WTC11 (cell line): ENCODE measurements around the gene LTBP1. TPM values are rescaled to one million over a fixed set of nuclear protein-coding genes. Genes with fewer than 3 reads are reported as not detected.

ENCODE experiments used
- ATAC-seq: fragments of 200-7000 bp; cut with Tn5 transposase; 2 replicates; pipeline ENCODE4 v1.10.0; 2021; ENCODE audit warnings: mild to moderate bottlenecking, moderate library complexity
- CTCF ChIA-PET: fragments of 300-600 bp; sonication (Branson Sonifier 250); formaldehyde crosslinking; loops from one replicate; lab custom pipeline; 2021; ENCODE audit warnings: antibody characterized with exemption; lab: Charles Lee
- POLR2A ChIA-PET: fragments of 350-600 bp; sonication (Branson Sonifier 250); formaldehyde crosslinking; loops from one replicate; lab custom pipeline; 2021; ENCODE audit warnings: antibody characterized with exemption; lab: Charles Lee
- DNase-seq: peaks from one replicate; pipeline ENCODE4 v3.0.0; 2021; ENCODE audit warnings: low spot score
- H3K27ac Mint-ChIP-seq: 2 replicates; pipeline ENCODE4 v1.8.0; 2021; ENCODE audit warnings: mixed read lengths
- H3K27me3 Mint-ChIP-seq: 2 replicates; pipeline ENCODE4 v1.8.0; 2021; ENCODE audit warnings: low read depth, mild to moderate bottlenecking, moderate library complexity, mixed read lengths
- H3K36me3 Mint-ChIP-seq: 2 replicates; pipeline ENCODE4 v1.8.0; 2021; ENCODE audit warnings: mixed read lengths
- H3K4me1 Mint-ChIP-seq: 2 replicates; pipeline ENCODE4 v1.8.0; 2022; ENCODE audit warnings: mixed read lengths
- H3K4me3 Mint-ChIP-seq: 2 replicates; pipeline ENCODE4 v1.8.0; 2021; ENCODE audit warnings: mild to moderate bottlenecking, moderate library complexity, mixed read lengths
- H3K9me3 Mint-ChIP-seq: 2 replicates; pipeline ENCODE4 v1.8.0; 2021; ENCODE audit warnings: mixed read lengths
- CREB1 ChIP-seq: sonication (generic); formaldehyde crosslinking; IDR thresholded peaks from 2 replicates; pipeline ENCODE4 v1.8.0; 2023; ENCODE audit warnings: mild to moderate bottlenecking, missing genetic modification reagents
- GABPB1 ChIP-seq: sonication (generic); formaldehyde crosslinking; IDR thresholded peaks from 2 replicates; pipeline ENCODE4 v1.8.1; 2023; ENCODE audit warnings: mild to moderate bottlenecking, missing genetic modification reagents
- KAT7 ChIP-seq: sonication (generic); formaldehyde crosslinking; IDR thresholded peaks from 2 replicates; pipeline ENCODE4 v1.8.1; 2023; ENCODE audit warnings: missing genetic modification reagents, mild to moderate bottlenecking, borderline replicate concordance
- MYBL2 ChIP-seq: sonication (generic); formaldehyde crosslinking; IDR thresholded peaks from 2 replicates; pipeline ENCODE4 v1.8.1; 2023; ENCODE audit warnings: mild to moderate bottlenecking, moderate library complexity, missing genetic modification reagents
- NFATC4 ChIP-seq: fragments of 250-450 bp; sonication (Bioruptor Pico); IDR thresholded peaks from 2 replicates; pipeline ENCODE4 v1.9.0; 2021; ENCODE audit warnings: mild to moderate bottlenecking
- NFE2L1 ChIP-seq: sonication (generic); formaldehyde crosslinking; IDR thresholded peaks from 2 replicates; pipeline ENCODE4 v1.8.1; 2023; ENCODE audit warnings: missing genetic modification reagents
- NR1H2 ChIP-seq: sonication (generic); formaldehyde crosslinking; IDR thresholded peaks from 2 replicates; pipeline ENCODE4 v1.9.0; 2021; ENCODE audit warnings: mild to moderate bottlenecking, moderate library complexity, missing genetic modification reagents
- SP1 ChIP-seq: sonication (generic); formaldehyde crosslinking; conservative IDR thresholded peaks from 2 replicates; pipeline ENCODE4 v1.8.1; 2022; ENCODE audit warnings: missing genetic modification reagents
- ZNF121 ChIP-seq: sonication (generic); formaldehyde crosslinking; IDR thresholded peaks from 2 replicates; pipeline ENCODE4 v1.8.0; 2023; ENCODE audit warnings: missing genetic modification reagents
- ZNF317 ChIP-seq: sonication (generic); formaldehyde crosslinking; IDR thresholded peaks from 2 replicates; pipeline ENCODE4 v1.8.1; 2023; ENCODE audit warnings: low read depth, mild to moderate bottlenecking, moderate library complexity, missing genetic modification reagents, borderline replicate concordance
- ZNF396 ChIP-seq: fragments of 250-450 bp; sonication (Bioruptor Pico); IDR thresholded peaks from 2 replicates; pipeline ENCODE4 v1.8.0; 2021; ENCODE audit warnings: mild to moderate bottlenecking, moderate library complexity, borderline replicate concordance
- ZNF671 ChIP-seq: fragments of 250-450 bp; sonication (Bioruptor Pico); IDR thresholded peaks from 2 replicates; pipeline ENCODE4 v1.8.0; 2021; ENCODE audit warnings: mild to moderate bottlenecking
- total RNA-seq: library from RNA; stranded (reverse); gene quantifications from 3 replicates; pipeline ENCODE4 v1.2.3, GENCODE V29; 2021
- TF ChIP-seq, protein P1 (sequence below): sonication (generic); formaldehyde crosslinking; IDR thresholded peaks from 2 replicates; pipeline ENCODE4 v1.8.0; 2022; ENCODE audit warnings: mild to moderate bottlenecking, missing genetic modification reagents
- TF ChIP-seq, protein P2 (sequence below): sonication (generic); formaldehyde crosslinking; IDR thresholded peaks from 2 replicates; pipeline ENCODE4 v1.8.1; 2022; ENCODE audit warnings: low read depth, mild to moderate bottlenecking, moderate library complexity, missing genetic modification reagents, borderline replicate concordance
- TF ChIP-seq, protein P3 (sequence below): sonication (generic); formaldehyde crosslinking; IDR thresholded peaks from 2 replicates; pipeline ENCODE4 v1.8.1; 2023; ENCODE audit warnings: mild to moderate bottlenecking, missing genetic modification reagents
- TF ChIP-seq, protein P4 (sequence below): fragments of 250-450 bp; sonication (Bioruptor Pico); conservative IDR thresholded peaks from 2 replicates; pipeline ENCODE4 v1.9.0; 2021; ENCODE audit warnings: mild to moderate bottlenecking
- TF ChIP-seq, protein P5 (sequence below): sonication (generic); formaldehyde crosslinking; IDR thresholded peaks from 2 replicates; pipeline ENCODE4 v1.8.1; 2023; ENCODE audit warnings: mild to moderate bottlenecking, moderate library complexity, missing genetic modification reagents
- TF ChIP-seq, protein P6 (sequence below): fragments of 250-450 bp; sonication (Bioruptor Pico); IDR thresholded peaks from 2 replicates; pipeline ENCODE4 v1.9.0; 2021; ENCODE audit warnings: mild to moderate bottlenecking, borderline replicate concordance
- TF ChIP-seq, protein P7 (sequence below): fragments of 200-600 bp; IDR thresholded peaks from 2 replicates; pipeline ENCODE4 v1.8.0; 2022; ENCODE audit warnings: antibody characterized with exemption

LTBP1 gene
- total RNA-seq, 1 experiment from 2014 or later, result 33.6 TPM

DNA sequence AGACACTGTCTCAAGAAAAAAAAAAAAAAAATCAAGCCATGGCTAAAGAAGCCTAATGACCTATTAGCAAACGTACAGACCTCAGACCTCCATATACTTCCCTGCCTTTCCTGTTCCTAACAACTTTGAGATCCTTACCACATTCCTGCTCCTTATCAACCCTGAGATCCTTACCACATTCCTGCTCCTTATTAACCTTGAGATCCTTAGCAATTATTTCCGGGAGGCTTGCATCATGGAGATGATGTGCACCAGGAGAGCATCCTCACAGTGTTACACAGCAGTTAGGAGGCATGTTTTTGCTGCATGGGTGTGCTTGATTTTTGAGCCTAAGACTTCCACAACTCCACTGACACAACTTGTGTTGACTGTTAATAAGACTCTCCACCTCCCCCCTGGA is 475.1 kb downstream of the LTBP1 start:
- TF ChIP-seq, protein P1, sequence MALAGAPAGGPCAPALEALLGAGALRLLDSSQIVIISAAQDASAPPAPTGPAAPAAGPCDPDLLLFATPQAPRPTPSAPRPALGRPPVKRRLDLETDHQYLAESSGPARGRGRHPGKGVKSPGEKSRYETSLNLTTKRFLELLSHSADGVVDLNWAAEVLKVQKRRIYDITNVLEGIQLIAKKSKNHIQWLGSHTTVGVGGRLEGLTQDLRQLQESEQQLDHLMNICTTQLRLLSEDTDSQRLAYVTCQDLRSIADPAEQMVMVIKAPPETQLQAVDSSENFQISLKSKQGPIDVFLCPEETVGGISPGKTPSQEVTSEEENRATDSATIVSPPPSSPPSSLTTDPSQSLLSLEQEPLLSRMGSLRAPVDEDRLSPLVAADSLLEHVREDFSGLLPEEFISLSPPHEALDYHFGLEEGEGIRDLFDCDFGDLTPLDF (CRISPR knock-in tag), result no peak
- Mint-ChIP-seq H3K27me3 (no peaks in the 10 kb centered on the region), H3K4me3 (no peak overlapping the region), H3K9me3 (peaks cover 14% of the 10 kb centered on the region), H3K4me1 (peaks cover 9% of the 10 kb centered on the region), H3K36me3 (no peaks in the 10 kb centered on the region), H3K27ac (no peak overlapping the region)
- ChIA-PET CTCF (no interaction called here), POLR2A (no interaction called here)
- DNase-seq (no peak), ATAC-seq (no peak)

DNA sequence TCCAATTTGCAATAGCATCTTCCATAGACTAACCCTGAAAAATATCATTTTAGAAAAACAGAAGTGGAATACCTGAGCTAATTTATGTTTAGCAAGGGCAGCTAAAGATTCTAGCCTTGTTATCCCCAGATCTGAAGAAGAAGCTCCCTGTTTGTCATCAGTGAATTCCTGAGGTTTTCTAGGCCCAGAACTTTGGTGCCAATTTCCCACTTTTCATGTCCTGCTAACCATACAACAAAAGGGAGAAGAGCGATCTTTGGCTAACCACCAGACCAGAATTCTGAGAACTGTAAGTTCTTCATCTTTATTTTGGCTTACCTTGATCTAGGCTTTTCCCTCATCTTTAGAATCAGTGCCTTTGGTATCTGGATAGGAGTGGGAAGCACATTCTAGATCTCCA is 478.4 kb downstream of the LTBP1 start:
- peaks cover 22% of the 10 kb centered on the region for H3K9me3 Mint-ChIP-seq
- ChIA-PET CTCF (no interaction called here), POLR2A (no interaction called here)
- peaks cover 2% of the 10 kb centered on the region; the same call in 1 of the 2 replicates for H3K36me3 Mint-ChIP-seq
- no peak overlapping the region for H3K4me3 Mint-ChIP-seq
- no peak overlapping the region for H3K27ac Mint-ChIP-seq
- DNase-seq (no peak), ATAC-seq (no peak)
- 0 out of 2 replicates have a peak, but pooled peaks cover under 1% of the 10 kb centered on the region for H3K4me1 Mint-ChIP-seq
- no peaks in the 10 kb centered on the region for H3K27me3 Mint-ChIP-seq
- TF ChIP-seq, protein P2, sequence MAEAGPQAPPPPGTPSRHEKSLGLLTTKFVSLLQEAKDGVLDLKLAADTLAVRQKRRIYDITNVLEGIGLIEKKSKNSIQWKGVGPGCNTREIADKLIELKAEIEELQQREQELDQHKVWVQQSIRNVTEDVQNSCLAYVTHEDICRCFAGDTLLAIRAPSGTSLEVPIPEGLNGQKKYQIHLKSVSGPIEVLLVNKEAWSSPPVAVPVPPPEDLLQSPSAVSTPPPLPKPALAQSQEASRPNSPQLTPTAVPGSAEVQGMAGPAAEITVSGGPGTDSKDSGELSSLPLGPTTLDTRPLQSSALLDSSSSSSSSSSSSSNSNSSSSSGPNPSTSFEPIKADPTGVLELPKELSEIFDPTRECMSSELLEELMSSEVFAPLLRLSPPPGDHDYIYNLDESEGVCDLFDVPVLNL (CRISPR knock-in tag), result no peak
- TF ChIP-seq, protein P3, sequence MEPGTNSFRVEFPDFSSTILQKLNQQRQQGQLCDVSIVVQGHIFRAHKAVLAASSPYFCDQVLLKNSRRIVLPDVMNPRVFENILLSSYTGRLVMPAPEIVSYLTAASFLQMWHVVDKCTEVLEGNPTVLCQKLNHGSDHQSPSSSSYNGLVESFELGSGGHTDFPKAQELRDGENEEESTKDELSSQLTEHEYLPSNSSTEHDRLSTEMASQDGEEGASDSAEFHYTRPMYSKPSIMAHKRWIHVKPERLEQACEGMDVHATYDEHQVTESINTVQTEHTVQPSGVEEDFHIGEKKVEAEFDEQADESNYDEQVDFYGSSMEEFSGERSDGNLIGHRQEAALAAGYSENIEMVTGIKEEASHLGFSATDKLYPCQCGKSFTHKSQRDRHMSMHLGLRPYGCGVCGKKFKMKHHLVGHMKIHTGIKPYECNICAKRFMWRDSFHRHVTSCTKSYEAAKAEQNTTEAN, result no peak
- TF ChIP-seq, protein P4, sequence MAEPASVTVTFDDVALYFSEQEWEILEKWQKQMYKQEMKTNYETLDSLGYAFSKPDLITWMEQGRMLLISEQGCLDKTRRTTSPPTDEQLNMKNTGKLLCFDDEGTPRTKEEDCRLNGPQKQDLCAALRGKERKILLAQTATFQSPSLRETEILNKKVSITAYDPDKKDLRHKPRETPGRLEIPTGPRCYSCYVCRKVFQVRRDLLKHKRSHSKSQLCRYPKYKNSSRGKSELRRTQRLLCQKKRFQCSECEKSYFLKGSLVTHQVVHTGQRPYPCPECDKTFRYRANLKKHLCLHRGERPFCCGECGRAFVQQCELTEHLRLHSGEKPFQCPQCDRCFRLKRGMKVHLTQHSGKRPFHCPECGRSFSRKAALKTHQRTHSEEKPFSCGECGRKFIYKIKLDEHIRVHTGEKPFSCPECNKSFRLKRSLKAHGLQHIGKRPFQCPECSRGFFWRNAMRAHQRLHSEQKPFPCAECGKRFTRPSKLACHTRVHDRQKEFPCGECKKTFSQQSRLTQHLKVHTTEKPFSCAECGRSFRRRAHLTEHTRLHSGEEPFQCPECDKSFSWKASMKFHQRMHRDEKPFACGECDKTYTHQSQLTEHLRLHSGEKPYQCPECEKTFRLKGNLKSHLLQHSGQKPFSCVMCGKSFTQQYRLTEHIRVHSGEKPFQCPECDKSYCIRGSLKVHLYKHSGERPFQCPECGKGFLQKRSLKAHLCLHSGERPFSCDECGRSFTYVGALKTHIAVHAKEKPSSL (CRISPR knock-in tag), result no peak
- TF ChIP-seq NFE2L1, result no peak
- TF ChIP-seq, protein P5, sequence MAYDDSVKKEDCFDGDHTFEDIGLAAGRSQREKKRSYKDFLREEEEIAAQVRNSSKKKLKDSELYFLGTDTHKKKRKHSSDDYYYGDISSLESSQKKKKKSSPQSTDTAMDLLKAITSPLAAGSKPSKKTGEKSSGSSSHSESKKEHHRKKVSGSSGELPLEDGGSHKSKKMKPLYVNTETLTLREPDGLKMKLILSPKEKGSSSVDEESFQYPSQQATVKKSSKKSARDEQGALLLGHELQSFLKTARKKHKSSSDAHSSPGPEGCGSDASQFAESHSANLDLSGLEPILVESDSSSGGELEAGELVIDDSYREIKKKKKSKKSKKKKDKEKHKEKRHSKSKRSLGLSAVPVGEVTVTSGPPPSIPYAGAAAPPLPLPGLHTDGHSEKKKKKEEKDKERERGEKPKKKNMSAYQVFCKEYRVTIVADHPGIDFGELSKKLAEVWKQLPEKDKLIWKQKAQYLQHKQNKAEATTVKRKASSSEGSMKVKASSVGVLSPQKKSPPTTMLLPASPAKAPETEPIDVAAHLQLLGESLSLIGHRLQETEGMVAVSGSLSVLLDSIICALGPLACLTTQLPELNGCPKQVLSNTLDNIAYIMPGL (CRISPR knock-in tag), result no peak
- no peak for TF ChIP-seq ZNF317 (CRISPR knock-in tag)
- no peak for TF ChIP-seq ZNF671 (CRISPR knock-in tag)
- TF ChIP-seq SP1, result no peak
- no peak for TF ChIP-seq NR1H2
- TF ChIP-seq, protein P6, sequence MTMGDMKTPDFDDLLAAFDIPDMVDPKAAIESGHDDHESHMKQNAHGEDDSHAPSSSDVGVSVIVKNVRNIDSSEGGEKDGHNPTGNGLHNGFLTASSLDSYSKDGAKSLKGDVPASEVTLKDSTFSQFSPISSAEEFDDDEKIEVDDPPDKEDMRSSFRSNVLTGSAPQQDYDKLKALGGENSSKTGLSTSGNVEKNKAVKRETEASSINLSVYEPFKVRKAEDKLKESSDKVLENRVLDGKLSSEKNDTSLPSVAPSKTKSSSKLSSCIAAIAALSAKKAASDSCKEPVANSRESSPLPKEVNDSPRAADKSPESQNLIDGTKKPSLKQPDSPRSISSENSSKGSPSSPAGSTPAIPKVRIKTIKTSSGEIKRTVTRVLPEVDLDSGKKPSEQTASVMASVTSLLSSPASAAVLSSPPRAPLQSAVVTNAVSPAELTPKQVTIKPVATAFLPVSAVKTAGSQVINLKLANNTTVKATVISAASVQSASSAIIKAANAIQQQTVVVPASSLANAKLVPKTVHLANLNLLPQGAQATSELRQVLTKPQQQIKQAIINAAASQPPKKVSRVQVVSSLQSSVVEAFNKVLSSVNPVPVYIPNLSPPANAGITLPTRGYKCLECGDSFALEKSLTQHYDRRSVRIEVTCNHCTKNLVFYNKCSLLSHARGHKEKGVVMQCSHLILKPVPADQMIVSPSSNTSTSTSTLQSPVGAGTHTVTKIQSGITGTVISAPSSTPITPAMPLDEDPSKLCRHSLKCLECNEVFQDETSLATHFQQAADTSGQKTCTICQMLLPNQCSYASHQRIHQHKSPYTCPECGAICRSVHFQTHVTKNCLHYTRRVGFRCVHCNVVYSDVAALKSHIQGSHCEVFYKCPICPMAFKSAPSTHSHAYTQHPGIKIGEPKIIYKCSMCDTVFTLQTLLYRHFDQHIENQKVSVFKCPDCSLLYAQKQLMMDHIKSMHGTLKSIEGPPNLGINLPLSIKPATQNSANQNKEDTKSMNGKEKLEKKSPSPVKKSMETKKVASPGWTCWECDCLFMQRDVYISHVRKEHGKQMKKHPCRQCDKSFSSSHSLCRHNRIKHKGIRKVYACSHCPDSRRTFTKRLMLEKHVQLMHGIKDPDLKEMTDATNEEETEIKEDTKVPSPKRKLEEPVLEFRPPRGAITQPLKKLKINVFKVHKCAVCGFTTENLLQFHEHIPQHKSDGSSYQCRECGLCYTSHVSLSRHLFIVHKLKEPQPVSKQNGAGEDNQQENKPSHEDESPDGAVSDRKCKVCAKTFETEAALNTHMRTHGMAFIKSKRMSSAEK (CRISPR knock-in tag), result no peak
- no peak for TF ChIP-seq MYBL2 (CRISPR knock-in tag)
- TF ChIP-seq KAT7 (CRISPR knock-in tag), result no peak
- TF ChIP-seq NFATC4 (CRISPR knock-in tag), result no peak
- TF ChIP-seq GABPB1 (CRISPR knock-in tag), result no peak
- no peak for TF ChIP-seq CREB1 (CRISPR knock-in tag)
- TF ChIP-seq, protein P7, sequence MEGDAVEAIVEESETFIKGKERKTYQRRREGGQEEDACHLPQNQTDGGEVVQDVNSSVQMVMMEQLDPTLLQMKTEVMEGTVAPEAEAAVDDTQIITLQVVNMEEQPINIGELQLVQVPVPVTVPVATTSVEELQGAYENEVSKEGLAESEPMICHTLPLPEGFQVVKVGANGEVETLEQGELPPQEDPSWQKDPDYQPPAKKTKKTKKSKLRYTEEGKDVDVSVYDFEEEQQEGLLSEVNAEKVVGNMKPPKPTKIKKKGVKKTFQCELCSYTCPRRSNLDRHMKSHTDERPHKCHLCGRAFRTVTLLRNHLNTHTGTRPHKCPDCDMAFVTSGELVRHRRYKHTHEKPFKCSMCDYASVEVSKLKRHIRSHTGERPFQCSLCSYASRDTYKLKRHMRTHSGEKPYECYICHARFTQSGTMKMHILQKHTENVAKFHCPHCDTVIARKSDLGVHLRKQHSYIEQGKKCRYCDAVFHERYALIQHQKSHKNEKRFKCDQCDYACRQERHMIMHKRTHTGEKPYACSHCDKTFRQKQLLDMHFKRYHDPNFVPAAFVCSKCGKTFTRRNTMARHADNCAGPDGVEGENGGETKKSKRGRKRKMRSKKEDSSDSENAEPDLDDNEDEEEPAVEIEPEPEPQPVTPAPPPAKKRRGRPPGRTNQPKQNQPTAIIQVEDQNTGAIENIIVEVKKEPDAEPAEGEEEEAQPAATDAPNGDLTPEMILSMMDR, result no peak
- TF ChIP-seq ZNF121 (CRISPR knock-in tag), result no peak
- no peak for TF ChIP-seq ZNF396 (CRISPR knock-in tag)
